Tibial nerve (tissue), 3 donors: ENCODE data around the gene RUNX2.

Source experiments
- EP300 ChIP-seq, 2 donors: sonication (generic); formaldehyde crosslinking; IDR thresholded peaks; one replicate each; pipeline ENCODE4 v1.6.1; 2017; ENCODE audit warnings: antibody characterized with exemption in 2 of 2, mild to moderate bottlenecking in 1 of 2
- POLR2A ChIP-seq, 2 donors: fragments of 450-650 bp; IDR thresholded peaks; one replicate each; pipeline ENCODE4 v1.6.1; 2017; ENCODE audit warnings: antibody characterized with exemption in 2 of 2, mild to moderate bottlenecking in 2 of 2, moderate library complexity in 2 of 2

DNA sequence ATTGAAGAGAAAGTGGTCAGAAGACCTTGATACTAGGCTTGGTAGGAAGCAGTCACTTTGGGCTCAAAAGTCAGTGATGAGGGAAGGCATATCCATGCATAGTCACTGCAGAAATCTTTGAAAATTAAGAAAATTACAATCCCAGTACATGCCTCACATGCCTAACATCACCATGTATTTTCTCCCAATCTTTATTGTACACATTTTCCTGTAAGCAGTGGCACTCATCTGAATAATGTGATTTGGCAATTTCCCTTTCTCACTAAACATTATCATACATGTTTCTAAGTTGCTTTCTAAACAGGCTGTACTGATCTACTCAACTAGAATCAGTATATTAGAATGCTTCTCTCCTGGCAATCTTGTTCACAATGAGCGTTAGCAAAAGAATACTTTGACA, 330.3 kb downstream of the RUNX2 start:
- no peak for TF ChIP-seq POLR2A (IDR thresholded peaks at IDR 0.05)
- TF ChIP-seq EP300 (IDR thresholded peaks at IDR 0.05), result no peak
